OCI-LY7 (cell line): ENCODE results near the gene MSLN.

Source experiments
- CTCF ChIP-seq: fragments of 200-600 bp; sonication (generic); conservative IDR thresholded peaks from 2 replicates; pipeline ENCODE4 v1.5.1; 2014; ENCODE audit warnings: mild to moderate bottlenecking, antibody characterized with exemption, low read length, moderate library complexity, mixed read lengths
- EZH2phosphoT487 ChIP-seq: fragments of 200-600 bp; sonication (generic); IDR thresholded peaks from 2 replicates; pipeline ENCODE4 v1.6.1; 2018; ENCODE audit warnings: low read depth, borderline replicate concordance, mild to moderate bottlenecking, mixed run types, antibody characterized with exemption, low read length, moderate library complexity, mixed read lengths

GRCh38 chr16:732332-732731, 28.2 kb upstream of the MSLN start:
- no peak for TF ChIP-seq CTCF
- no peak for TF ChIP-seq EZH2phosphoT487
